HFFc6 (cell line): ENCODE data around the gene AUTS2. TPM values are rescaled to one million over a fixed set of nuclear protein-coding genes. Genes with fewer than 3 reads are reported as not detected.

Source experiments
- DNase-seq: peaks from one replicate; pipeline ENCODE4 v3.0.0-alpha.2; 2018
- H3K27ac Mint-ChIP-seq: 2 replicates; pipeline ENCODE4 v1.8.0; 2020; ENCODE audit warnings: mild to moderate bottlenecking, mixed read lengths
- H3K27me3 Mint-ChIP-seq: 2 replicates; pipeline ENCODE4 v1.8.0; 2021; ENCODE audit warnings: mild to moderate bottlenecking, moderate library complexity, mixed read lengths; ENCODE audit not compliant: insufficient read depth
- H3K36me3 Mint-ChIP-seq: 2 replicates; pipeline ENCODE4 v1.8.0; 2021; ENCODE audit warnings: low read depth, mixed read lengths
- H3K4me1 Mint-ChIP-seq: 2 replicates; pipeline ENCODE4 v1.8.0; 2020; ENCODE audit warnings: low read depth, mixed read lengths
- H3K4me3 Mint-ChIP-seq: 2 replicates; pipeline ENCODE4 v1.8.0; 2020; ENCODE audit warnings: mild to moderate bottlenecking, moderate library complexity, mixed read lengths
- H3K9me3 Mint-ChIP-seq: 2 replicates; pipeline ENCODE4 v1.8.0; 2020; ENCODE audit warnings: mild to moderate bottlenecking, mixed read lengths
- CTCF ChIP-seq: fragments of 200-600 bp; sonication (generic); IDR thresholded peaks from 2 replicates; pipeline ENCODE4 v1.5.0; 2021; ENCODE audit warnings: antibody characterized with exemption, mild to moderate bottlenecking
- total RNA-seq, 6 experiments: library from RNA; stranded (reverse); fragmentation: NEBNext Ultra II Directional; extraction: Animal tissue kit (Norgen Biotek cat#: 25700); gene quantifications; 2 replicates in 1 of 6; 3 replicates in 5 of 6; pipeline ENCODE4 v1.2.3, GENCODE V29; 2021

AUTS2 gene
- total RNA-seq, 6 experiments from 2014 or later: 0.02 to 0.19 (median 0.16) TPM; not detected in 2

GRCh38 chr7:70098905-70099672 is 500.8 kb downstream of the AUTS2 start:
- Mint-ChIP-seq H3K27me3 (no peaks in the 10 kb centered on the region), H3K9me3 (peaks cover 24% of the 10 kb centered on the region), H3K4me3 (no peak overlapping the region), H3K27ac (no peak overlapping the region), H3K36me3 (no peaks in the 10 kb centered on the region), H3K4me1 (no peaks in the 10 kb centered on the region)
- TF ChIP-seq CTCF: no peak
- no peak for DNase-seq

- no peak overlapping the region for H3K27ac Mint-ChIP-seq
- H3K4me1 Mint-ChIP-seq: no peaks in the 10 kb centered on the region
- H3K9me3 Mint-ChIP-seq: peaks cover 19% of the 10 kb centered on the region
- TF ChIP-seq CTCF: no peak
- H3K27me3 Mint-ChIP-seq: no peaks in the 10 kb centered on the region
- no peak overlapping the region for H3K4me3 Mint-ChIP-seq
- DNase-seq: no peak
- H3K36me3 Mint-ChIP-seq: no peaks in the 10 kb centered on the region
Measured at GRCh38 chr7:70104243-70104642, 506.0 kb downstream of the AUTS2 start.

GRCh38 chr7:70113078-70113477 is 514.8 kb downstream of the AUTS2 start:
- H3K4me1 Mint-ChIP-seq: no peaks in the 10 kb centered on the region
- H3K9me3 Mint-ChIP-seq: peaks cover 11% of the 10 kb centered on the region
- H3K27ac Mint-ChIP-seq: no peak overlapping the region
- TF ChIP-seq CTCF: no peak
- no peak for DNase-seq
- H3K36me3 Mint-ChIP-seq: no peaks in the 10 kb centered on the region
- no peaks in the 10 kb centered on the region for H3K27me3 Mint-ChIP-seq
- no peak overlapping the region for H3K4me3 Mint-ChIP-seq

- Mint-ChIP-seq H3K27ac (no peak overlapping the region), H3K36me3 (no peaks in the 10 kb centered on the region), H3K4me3 (no peak overlapping the region), H3K9me3 (peaks cover 8% of the 10 kb centered on the region; the same call in 1 of the 2 replicates), H3K4me1 (no peaks in the 10 kb centered on the region), H3K27me3 (no peaks in the 10 kb centered on the region)
- TF ChIP-seq CTCF: no peak
- no peak for DNase-seq
Measured at GRCh38 chr7:70113536-70113935, 515.3 kb downstream of the AUTS2 start.

GRCh38 chr7:70114806-70115205 is 516.5 kb downstream of the AUTS2 start:
- H3K4me1 Mint-ChIP-seq: no peaks in the 10 kb centered on the region
- H3K27me3 Mint-ChIP-seq: no peaks in the 10 kb centered on the region
- H3K4me3 Mint-ChIP-seq: no peak overlapping the region
- DNase-seq: no peak
- TF ChIP-seq CTCF: no peak
- H3K36me3 Mint-ChIP-seq: no peaks in the 10 kb centered on the region
- H3K27ac Mint-ChIP-seq: no peak overlapping the region
- H3K9me3 Mint-ChIP-seq: peaks cover 19% of the 10 kb centered on the region
